K562 (cell line): ENCODE data around the gene TDRD10. TPM values are rescaled to one million over a fixed set of nuclear protein-coding genes. Genes with fewer than 3 reads are reported as not detected.

Source experiments
- ATAC-seq: fragments of 200-7000 bp; cut with Tn5 transposase; 3 replicates; pipeline ENCODE4 v1.9.1; 2020; ENCODE audit warnings: moderate library complexity
- BruUV-seq: library from RNA; stranded (reverse); fragments of 400-500 nt; replicated peaks from 2 replicates; lab custom pipeline; 2021; lab: Mats Ljungman, UMichigan
- CTCF ChIA-PET: fragments of 300-600 bp; formaldehyde crosslinking; extraction: SDS; loops from one replicate; lab custom pipeline; 2021; ENCODE audit warnings: low intra/inter-chr PET ratio; lab: Yijun Ruan, JAX
- POLR2A ChIA-PET: fragments of 300-600, 350-650 bp; sonication (Branson Sonifier 250); formaldehyde crosslinking; extraction: SDS; loops from one replicate; lab custom pipeline; 2021; ENCODE audit warnings: antibody characterized with exemption, inconsistent platforms; lab: Yijun Ruan, JAX
- DNase-seq, 4 experiments: peaks; one replicate each; pipeline versions ENCODE4 v3.0.0 to v3.0.0-alpha.2; 2011 to 2018; ENCODE audit warnings: low spot score in 3 of 4, mixed read lengths in 3 of 4; ENCODE audit errors: extremely low read depth in 1 of 4
- FAIRE-seq: peaks from 2 replicates; lab custom pipeline; 2011; peaks lifted over from hg19 to GRCh38; lab: Jason Lieb, UNC
- H2AFZ ChIP-seq: 2 replicates; pipeline ENCODE4 v1.6.0; 2011; ENCODE audit warnings: low read depth, low read length, control low read depth, inconsistent platforms
- H3K27ac ChIP-seq: fragments of 200-600 bp; 3 replicates; pipeline ENCODE4 v1.8.0; 2011; ENCODE audit warnings: low read depth, mild to moderate bottlenecking, control low read depth, inconsistent platforms, low read length, moderate library complexity, mixed read lengths; ENCODE audit errors: extremely low read depth
- H3K27me3 ChIP-seq, 2 experiments: fragments of 300-600 bp in 1 of 2; 2 replicates in 1 of 2; 3 replicates in 1 of 2; pipeline versions ENCODE4 v1.6.0 to v1.8.0; 2011; ENCODE audit warnings: inconsistent platforms in 2 of 2, low read length in 2 of 2, mild to moderate bottlenecking in 1 of 2, mixed read lengths in 1 of 2, moderate library complexity in 1 of 2; ENCODE audit not compliant: control insufficient read depth in 2 of 2, insufficient read depth in 2 of 2
- H3K36me3 ChIP-seq: fragments of 300-600 bp; 3 replicates; pipeline ENCODE4 v1.8.0; 2011; ENCODE audit warnings: mild to moderate bottlenecking, low read length, inconsistent platforms; ENCODE audit not compliant: control insufficient read depth, insufficient read depth
- H3K4me1 ChIP-seq, 2 experiments: fragments of 200-600 bp in 1 of 2; replicated peaks in 1 of 2; 2 replicates in 1 of 2; 3 replicates in 1 of 2; pipeline versions ENCODE4 v1.5.1 to v1.8.0; 2011; ENCODE audit warnings: inconsistent platforms in 2 of 2, low read length in 2 of 2, mild to moderate bottlenecking in 1 of 2, mixed read lengths in 1 of 2, moderate library complexity in 1 of 2; ENCODE audit not compliant: control insufficient read depth in 2 of 2, insufficient read depth in 2 of 2
- H3K4me2 ChIP-seq: 2 replicates; pipeline ENCODE4 v1.6.1; 2011; ENCODE audit warnings: low read length, control low read depth, inconsistent platforms, mixed read lengths; ENCODE audit not compliant: insufficient read depth
- H3K4me3 ChIP-seq: fragments of 200-600 bp; sonication (generic), shearing (Covaris generic); 2 replicates; pipeline ENCODE4 v1.5.1; 2016; ENCODE audit warnings: control low read depth, inconsistent platforms
- H3K79me2 ChIP-seq: fragments of 200-600 bp; 3 replicates; pipeline ENCODE4 v1.8.0; 2011; ENCODE audit warnings: low read length, inconsistent platforms; ENCODE audit not compliant: control insufficient read depth, insufficient read depth
- H3K9ac ChIP-seq, 2 experiments: 2 replicates each; pipeline versions ENCODE4 v1.6.0 to v1.6.1; 2011; ENCODE audit warnings: low read depth in 2 of 2, low read length in 2 of 2, control low read depth in 1 of 2, inconsistent platforms in 1 of 2, mild to moderate bottlenecking in 1 of 2, mixed read lengths in 1 of 2; ENCODE audit not compliant: insufficient read depth in 1 of 2
- H3K9me1 ChIP-seq: one replicate; pipeline ENCODE4 v1.6.0; 2011; ENCODE audit warnings: inconsistent platforms, mild to moderate bottlenecking, low read length, moderate library complexity; ENCODE audit not compliant: control insufficient read depth, insufficient read depth
- H3K9me3 ChIP-seq: replicated peaks from 2 replicates; pipeline ENCODE4 v1.5.1; 2011; ENCODE audit warnings: low read depth, low read length, inconsistent platforms; ENCODE audit not compliant: control insufficient read depth, insufficient read depth
- H4K20me1 ChIP-seq: replicated peaks from 2 replicates; pipeline ENCODE4 v1.6.1; 2011; ENCODE audit warnings: low read length, inconsistent platforms, mixed read lengths; ENCODE audit not compliant: control insufficient read depth, insufficient read depth
- ETV1 ChIP-seq: fragments of 450-650 bp; conservative IDR thresholded peaks from 2 replicates; pipeline ENCODE4 v1.6.1; 2016; ENCODE audit warnings: missing genetic modification characterization, control low read depth, low read depth, missing compliant biosample characterization
- GABPA ChIP-seq: fragments of 200-800 bp; sonication (Bioruptor generic); conservative IDR thresholded peaks from 2 replicates; pipeline ENCODE4 v1.6.1; 2016; ENCODE audit warnings: low read depth, missing genetic modification characterization, missing compliant biosample characterization
- HDAC8 ChIP-seq: fragments of 450-650 bp; IDR thresholded peaks from 2 replicates; pipeline ENCODE4 v1.6.1; 2016; ENCODE audit warnings: mild to moderate bottlenecking, missing genetic modification characterization, moderate library complexity, missing compliant biosample characterization
- KDM2B ChIP-seq: fragments of 250-450 bp; sonication (Bioruptor Pico); IDR thresholded peaks from 2 replicates; pipeline ENCODE4 v1.8.0; 2021; ENCODE audit warnings: mild to moderate bottlenecking, moderate library complexity
- MECOM ChIP-seq: fragments of 250-450 bp; sonication (Bioruptor Pico); IDR thresholded peaks from 2 replicates; pipeline ENCODE4 v1.8.0; 2022; ENCODE audit warnings: inconsistent platforms
- MTA2 ChIP-seq: fragments of 450-650 bp; IDR thresholded peaks from 2 replicates; pipeline ENCODE4 v1.6.1; 2016; ENCODE audit warnings: low read depth
- POLR2A ChIP-seq: fragments of 450-650 bp; conservative IDR thresholded peaks from 2 replicates; pipeline ENCODE4 v1.6.1; 2016
- ZFP1 ChIP-seq: fragments of 450-650 bp; formaldehyde crosslinking; IDR thresholded peaks from 2 replicates; pipeline ENCODE4 v1.4.0; 2020; ENCODE audit warnings: mild to moderate bottlenecking, mixed read lengths
- ZFP36 ChIP-seq: fragments of 150-350 bp; IDR thresholded peaks from 2 replicates; pipeline ENCODE4 v1.6.1; 2018; ENCODE audit warnings: low read length, low read depth; ENCODE audit not compliant: partially characterized antibody
- WGBS: fragments of 100-300 bp; shearing (Covaris generic); methylation state at CpG from one replicate; pipeline ENCODE4 v1.1.6; 2016; ENCODE audit warnings: low coverage, mixed read lengths; ENCODE audit not compliant: insufficient coverage; ENCODE audit errors: missing lambda C conversion rate; 5-methylcytosine and 5-hydroxymethylcytosine counted together
- in situ Hi-C: fragments of 300-500 bp; cut with MboI; formaldehyde crosslinking; loops from 4 replicates; pipeline ENCODE4 v1.15.0; 2018; ENCODE audit warnings: inconsistent platforms, mixed read lengths
- intact Hi-C: fragments of 100-400 bp; cut with micrococcal nuclease; formaldehyde crosslinking; loops from 2 replicates; pipeline ENCODE4 v1.14.2; 2022
- polyA plus RNA-seq, 8 experiments: library from polyadenylated mRNA; depleted of rRNA in 4 of 8; stranded (reverse) in 5 of 8; unstranded in 3 of 8; fragments of >200 nt; fragmentation: Nextera tagmentation in 2 of 8; fragmentation: Illumina TruSeq in 1 of 8; extraction: Ambion mirVana in 2 of 8; extraction: Trizol in 1 of 8; gene quantifications; 2 replicates each; pipeline versions ENCODE4 v1.2.1 to v1.2.3, GENCODE V29; 2011 to 2014; ENCODE audit warnings: inconsistent platforms in 1 of 8, missing spikeins in 1 of 8
- total RNA-seq, 7 experiments: library from RNA; depleted of rRNA in 6 of 7; stranded (reverse); fragments of >200 nt in 6 of 7; fragmentation: Illumina TruSeq in 2 of 7; extraction: Trizol in 2 of 7; gene quantifications; 2 replicates each; pipeline versions ENCODE4 v1.2.1 to v1.2.3, GENCODE V29; 2011 to 2021; ENCODE audit warnings: low replicate concordance in 1 of 7
- TF ChIP-seq, protein P1 (sequence below): fragments of 450-650 bp; IDR thresholded peaks from 2 replicates; pipeline ENCODE4 v1.6.1; 2018; ENCODE audit not compliant: partially characterized antibody
- TF ChIP-seq, protein P2 (sequence below): sonication (generic); formaldehyde crosslinking; IDR thresholded peaks from 2 replicates; pipeline ENCODE4 v1.8.0; 2022; ENCODE audit warnings: mild to moderate bottlenecking, missing genetic modification reagents
- TF ChIP-seq, protein P3 (sequence below): sonication (generic); formaldehyde crosslinking; IDR thresholded peaks from 2 replicates; pipeline ENCODE4 v1.8.1; 2023; ENCODE audit warnings: mild to moderate bottlenecking, missing genetic modification reagents

TDRD10 gene
- total and polyA plus RNA-seq, 9 of the 15 experiments (the other 6 are each of a cell fraction or from before 2014, with no cell fraction given): not detected

DNA sequence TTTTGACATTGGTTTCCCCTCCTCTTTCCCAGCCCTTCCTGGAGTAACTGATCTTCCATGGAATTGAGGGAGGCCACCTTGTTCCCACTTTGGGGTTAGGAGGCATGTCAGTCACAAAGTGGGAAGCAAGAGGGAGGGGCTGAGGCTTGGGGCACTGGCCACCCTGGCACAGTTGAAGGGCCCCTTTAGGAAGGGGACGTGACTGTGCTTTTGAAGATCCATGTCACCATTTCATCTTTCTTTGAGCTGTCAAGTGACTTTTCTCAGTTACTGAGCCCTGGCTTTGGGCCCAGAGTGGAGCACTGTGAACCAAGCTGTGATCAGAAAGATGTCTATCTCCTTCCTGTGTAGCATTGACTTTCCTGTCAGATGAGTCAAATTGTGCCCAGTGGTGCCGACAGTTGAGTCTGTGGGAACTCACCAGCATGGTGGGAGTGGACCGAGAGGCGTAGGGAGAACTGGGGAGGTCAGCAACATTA, 38.5 kb upstream of the TDRD10 start:
- peak in 1 of 4 experiments; percentile 37 for DNase-seq
- Histone ChIP-seq H4K20me1 (no peaks in the 10 kb centered on the region), H2AFZ (peak overlapping the region; percentile 81), H3K9me3 (no peaks in the 10 kb centered on the region), H3K36me3 (no peaks in the 10 kb centered on the region), H3K4me1 (peaks cover 7 to 26% of the 10 kb centered on the region in 2 experiments), H3K27me3 (no peaks in the 10 kb centered on the region), H3K9me1 (no peaks in the 10 kb centered on the region), H3K79me2 (no peaks in the 10 kb centered on the region), H3K27ac (peak overlapping the region; percentile 72; the same call in 2 of the 3 replicates), H3K4me3 (no peak overlapping the region), H3K4me2 (no peak overlapping the region), H3K9ac (no peak overlapping the region; a peak in 1 of 4 replicates)
- 31% methylated on average over 4 of the region's 4 CpGs for WGBS
- FAIRE-seq: peak; percentile 23
- ChIA-PET POLR2A (interaction anchor here (0.6 to 1.2 kb wide), 5 partner anchors 9 to 348 kb away, joined by 3 read pairs; no protein-coding TSS in a partner anchor), CTCF (no interaction called here)
- in situ Hi-C loops (no loop called here), intact Hi-C loops (loop anchor here (10.0 kb wide), 2 partner anchors 189 to 269 kb away; partner anchors contain the start of genes HAX1 and TPM3)
- no TSS peak for BruUV-seq
- peak; percentile 21; the same call in 2 of the 3 replicates for ATAC-seq
- TF ChIP-seq, protein P1, sequence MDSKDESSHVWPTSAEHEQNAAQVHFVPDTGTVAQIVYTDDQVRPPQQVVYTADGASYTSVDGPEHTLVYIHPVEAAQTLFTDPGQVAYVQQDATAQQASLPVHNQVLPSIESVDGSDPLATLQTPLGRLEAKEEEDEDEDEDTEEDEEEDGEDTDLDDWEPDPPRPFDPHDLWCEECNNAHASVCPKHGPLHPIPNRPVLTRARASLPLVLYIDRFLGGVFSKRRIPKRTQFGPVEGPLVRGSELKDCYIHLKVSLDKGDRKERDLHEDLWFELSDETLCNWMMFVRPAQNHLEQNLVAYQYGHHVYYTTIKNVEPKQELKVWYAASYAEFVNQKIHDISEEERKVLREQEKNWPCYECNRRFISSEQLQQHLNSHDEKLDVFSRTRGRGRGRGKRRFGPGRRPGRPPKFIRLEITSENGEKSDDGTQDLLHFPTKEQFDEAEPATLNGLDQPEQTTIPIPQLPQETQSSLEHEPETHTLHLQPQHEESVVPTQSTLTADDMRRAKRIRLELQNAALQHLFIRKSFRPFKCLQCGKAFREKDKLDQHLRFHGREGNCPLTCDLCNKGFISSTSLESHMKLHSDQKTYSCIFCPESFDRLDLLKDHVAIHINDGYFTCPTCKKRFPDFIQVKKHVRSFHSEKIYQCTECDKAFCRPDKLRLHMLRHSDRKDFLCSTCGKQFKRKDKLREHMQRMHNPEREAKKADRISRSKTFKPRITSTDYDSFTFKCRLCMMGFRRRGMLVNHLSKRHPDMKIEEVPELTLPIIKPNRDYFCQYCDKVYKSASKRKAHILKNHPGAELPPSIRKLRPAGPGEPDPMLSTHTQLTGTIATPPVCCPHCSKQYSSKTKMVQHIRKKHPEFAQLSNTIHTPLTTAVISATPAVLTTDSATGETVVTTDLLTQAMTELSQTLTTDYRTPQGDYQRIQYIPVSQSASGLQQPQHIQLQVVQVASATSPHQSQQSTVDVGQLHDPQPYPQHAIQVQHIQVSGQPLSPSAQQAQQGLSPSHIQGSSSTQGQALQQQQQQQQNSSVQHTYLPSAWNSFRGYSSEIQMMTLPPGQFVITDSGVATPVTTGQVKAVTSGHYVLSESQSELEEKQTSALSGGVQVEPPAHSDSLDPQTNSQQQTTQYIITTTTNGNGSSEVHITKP: no peak
- TF ChIP-seq MECOM (CRISPR knock-in tag) (no peak), ZFP36 (no peak), HDAC8 (peak; percentile 35; the same call in 1 of the 2 replicates), ZFP1 (CRISPR knock-in tag) (no peak), ETV1 (tag) (peak; percentile 54), KDM2B (CRISPR knock-in tag) (no peak), MTA2 (no peak), POLR2A (no peak), GABPA (tag) (0 out of 2 replicates have a peak, but pooled peaks have one; percentile 20)
- TF ChIP-seq, protein P2, sequence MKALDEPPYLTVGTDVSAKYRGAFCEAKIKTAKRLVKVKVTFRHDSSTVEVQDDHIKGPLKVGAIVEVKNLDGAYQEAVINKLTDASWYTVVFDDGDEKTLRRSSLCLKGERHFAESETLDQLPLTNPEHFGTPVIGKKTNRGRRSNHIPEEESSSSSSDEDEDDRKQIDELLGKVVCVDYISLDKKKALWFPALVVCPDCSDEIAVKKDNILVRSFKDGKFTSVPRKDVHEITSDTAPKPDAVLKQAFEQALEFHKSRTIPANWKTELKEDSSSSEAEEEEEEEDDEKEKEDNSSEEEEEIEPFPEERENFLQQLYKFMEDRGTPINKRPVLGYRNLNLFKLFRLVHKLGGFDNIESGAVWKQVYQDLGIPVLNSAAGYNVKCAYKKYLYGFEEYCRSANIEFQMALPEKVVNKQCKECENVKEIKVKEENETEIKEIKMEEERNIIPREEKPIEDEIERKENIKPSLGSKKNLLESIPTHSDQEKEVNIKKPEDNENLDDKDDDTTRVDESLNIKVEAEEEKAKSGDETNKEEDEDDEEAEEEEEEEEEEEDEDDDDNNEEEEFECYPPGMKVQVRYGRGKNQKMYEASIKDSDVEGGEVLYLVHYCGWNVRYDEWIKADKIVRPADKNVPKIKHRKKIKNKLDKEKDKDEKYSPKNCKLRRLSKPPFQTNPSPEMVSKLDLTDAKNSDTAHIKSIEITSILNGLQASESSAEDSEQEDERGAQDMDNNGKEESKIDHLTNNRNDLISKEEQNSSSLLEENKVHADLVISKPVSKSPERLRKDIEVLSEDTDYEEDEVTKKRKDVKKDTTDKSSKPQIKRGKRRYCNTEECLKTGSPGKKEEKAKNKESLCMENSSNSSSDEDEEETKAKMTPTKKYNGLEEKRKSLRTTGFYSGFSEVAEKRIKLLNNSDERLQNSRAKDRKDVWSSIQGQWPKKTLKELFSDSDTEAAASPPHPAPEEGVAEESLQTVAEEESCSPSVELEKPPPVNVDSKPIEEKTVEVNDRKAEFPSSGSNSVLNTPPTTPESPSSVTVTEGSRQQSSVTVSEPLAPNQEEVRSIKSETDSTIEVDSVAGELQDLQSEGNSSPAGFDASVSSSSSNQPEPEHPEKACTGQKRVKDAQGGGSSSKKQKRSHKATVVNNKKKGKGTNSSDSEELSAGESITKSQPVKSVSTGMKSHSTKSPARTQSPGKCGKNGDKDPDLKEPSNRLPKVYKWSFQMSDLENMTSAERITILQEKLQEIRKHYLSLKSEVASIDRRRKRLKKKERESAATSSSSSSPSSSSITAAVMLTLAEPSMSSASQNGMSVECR (CRISPR knock-in tag): no peak
- TF ChIP-seq, protein P3, sequence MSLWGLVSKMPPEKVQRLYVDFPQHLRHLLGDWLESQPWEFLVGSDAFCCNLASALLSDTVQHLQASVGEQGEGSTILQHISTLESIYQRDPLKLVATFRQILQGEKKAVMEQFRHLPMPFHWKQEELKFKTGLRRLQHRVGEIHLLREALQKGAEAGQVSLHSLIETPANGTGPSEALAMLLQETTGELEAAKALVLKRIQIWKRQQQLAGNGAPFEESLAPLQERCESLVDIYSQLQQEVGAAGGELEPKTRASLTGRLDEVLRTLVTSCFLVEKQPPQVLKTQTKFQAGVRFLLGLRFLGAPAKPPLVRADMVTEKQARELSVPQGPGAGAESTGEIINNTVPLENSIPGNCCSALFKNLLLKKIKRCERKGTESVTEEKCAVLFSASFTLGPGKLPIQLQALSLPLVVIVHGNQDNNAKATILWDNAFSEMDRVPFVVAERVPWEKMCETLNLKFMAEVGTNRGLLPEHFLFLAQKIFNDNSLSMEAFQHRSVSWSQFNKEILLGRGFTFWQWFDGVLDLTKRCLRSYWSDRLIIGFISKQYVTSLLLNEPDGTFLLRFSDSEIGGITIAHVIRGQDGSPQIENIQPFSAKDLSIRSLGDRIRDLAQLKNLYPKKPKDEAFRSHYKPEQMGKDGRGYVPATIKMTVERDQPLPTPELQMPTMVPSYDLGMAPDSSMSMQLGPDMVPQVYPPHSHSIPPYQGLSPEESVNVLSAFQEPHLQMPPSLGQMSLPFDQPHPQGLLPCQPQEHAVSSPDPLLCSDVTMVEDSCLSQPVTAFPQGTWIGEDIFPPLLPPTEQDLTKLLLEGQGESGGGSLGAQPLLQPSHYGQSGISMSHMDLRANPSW (CRISPR knock-in tag): no peak
